T47D (cell line): ENCODE results near the gene KATNB1.

Experiments used
- DNase-seq, 2 experiments: peaks; one replicate each; pipeline versions ENCODE4 v3.0.0 to v3.0.0-alpha.2; 2011 to 2012; ENCODE audit warnings: low read depth in 1 of 2, low spot score in 1 of 2
- JUND ChIP-seq: IDR thresholded peaks from 2 replicates; pipeline ENCODE4 v1.6.1; 2012; ENCODE audit warnings: low read depth
- in situ Hi-C: cut with HindIII; loops from 2 replicates; pipeline ENCODE4 v1.10.0; 2016; ENCODE audit warnings: low sequenced_read_pairs, low pct_unique_long_range_greater_than_20kb

Gene KATNB1

DNA sequence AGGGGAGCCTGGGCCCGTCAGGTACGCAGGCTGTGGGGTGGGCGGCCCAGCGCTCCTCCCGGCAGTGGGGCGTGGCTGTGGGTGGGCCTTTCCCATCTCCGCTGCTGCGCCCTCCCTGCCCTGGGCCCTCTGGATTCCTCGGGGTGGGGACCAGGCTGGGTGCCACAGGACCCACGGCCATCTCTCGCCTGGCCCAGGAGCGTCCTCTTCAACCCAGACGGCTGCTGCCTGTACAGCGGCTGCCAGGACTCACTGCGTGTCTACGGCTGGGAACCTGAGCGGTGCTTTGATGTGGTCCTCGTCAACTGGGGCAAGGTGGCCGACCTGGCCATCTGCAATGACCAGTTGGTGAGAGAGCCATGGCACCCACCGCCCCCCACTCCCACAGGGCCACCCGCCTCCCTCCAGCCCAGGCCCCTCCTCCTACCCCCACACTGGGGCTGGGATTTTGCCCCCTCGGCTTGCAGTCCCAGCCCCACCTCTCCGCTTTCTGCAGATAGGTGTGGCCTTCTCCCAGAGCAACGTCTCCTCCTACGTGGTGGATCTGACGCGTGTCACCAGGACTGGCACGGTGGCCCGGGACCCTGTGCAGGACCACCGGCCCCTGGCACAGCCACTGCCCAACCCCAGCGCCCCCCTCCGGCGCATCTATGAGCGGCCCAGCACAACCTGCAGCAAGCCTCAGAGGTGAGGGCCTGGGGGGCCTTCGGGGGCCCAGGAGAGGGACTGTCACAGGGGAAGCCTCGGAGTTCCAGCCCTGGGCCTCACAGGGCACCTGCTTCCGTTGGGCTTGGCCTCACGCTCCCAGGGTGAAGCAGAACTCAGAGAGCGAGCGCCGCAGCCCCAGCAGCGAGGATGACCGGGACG, 17.2 kb downstream of the KATNB1 start:
- in situ Hi-C loops = no loop called here
- no peak for DNase-seq
- TF ChIP-seq JUND = no peak

DNA sequence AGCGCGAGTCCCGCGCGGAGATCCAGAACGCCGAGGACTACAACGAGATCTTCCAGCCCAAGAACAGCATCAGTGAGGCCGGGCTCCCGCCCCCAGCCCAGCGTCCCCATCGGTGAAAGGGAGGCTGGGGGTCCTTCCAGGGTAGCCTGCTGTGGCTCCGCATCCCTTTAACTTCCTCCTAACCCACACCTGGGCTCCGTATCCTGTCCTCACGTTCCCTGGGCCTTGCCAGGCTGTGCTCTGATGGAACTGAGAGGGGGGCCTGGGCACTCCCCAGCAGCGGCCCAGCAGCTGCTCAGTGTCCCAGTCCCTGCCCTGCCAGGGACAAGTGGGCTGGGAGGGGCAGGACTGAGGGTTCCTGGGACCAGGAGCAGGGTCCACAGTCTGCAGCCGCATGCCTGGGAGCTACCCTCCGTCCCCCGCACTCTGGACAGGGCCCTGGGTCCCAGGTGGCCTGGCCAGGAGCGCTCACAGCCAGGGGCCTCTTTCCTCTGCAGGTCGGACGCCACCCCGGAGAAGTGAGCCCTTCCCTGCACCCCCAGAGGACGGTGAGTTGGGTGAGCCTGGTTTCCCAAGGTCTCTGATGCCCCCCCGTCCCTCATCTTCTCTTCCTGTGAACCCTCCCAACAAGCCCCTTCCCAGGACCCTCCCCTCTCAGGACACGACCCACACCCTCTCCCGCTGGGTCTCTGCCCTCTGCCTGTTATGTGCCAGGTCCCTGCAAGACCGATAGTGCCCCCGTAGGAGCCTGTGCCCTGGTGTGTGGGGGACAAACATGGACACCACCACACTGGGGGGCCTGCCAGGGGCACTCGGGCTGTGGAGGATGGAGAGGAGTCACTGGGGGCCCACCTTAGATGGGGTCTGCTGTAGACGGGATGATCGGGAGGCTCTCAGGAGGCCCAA, 18.1 kb downstream of the KATNB1 start:
- TF ChIP-seq JUND = no peak
- no peak for DNase-seq
- in situ Hi-C loops = no loop called here

DNA sequence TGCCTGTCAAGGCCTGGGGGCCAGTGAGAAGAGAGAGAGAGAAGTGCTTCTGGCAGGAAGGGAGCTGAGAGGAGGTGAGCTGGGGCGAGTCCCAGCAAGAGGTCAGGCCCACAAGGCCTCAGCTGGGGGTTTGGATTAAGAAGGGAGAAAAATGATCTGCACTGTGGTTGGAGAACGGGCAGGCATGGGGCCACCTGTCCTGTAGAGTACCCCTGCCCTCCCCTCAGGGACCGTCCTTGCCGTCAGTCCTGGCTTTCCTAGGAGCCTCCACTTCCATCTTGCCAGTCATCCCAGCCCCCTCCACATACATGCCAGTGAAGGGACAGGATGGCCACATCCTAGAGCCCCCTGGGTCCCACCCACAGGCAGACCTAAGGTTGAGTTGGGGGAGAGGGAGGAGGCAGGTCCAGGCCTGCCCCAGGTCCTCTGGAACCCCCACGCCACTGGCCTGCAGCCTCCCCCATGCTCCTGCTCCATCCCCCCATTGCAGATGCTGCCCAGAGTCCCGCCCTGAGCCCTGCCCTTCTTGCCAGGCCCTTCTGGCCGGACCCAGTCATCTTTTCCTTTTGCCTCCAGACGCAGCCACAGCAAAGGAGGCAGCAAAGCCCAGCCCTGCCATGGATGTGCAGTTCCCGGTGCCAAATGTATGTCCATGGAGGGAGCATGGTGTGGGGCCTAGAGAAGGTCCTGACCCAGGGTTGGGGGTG, 18.9 kb downstream of the KATNB1 start:
- TF ChIP-seq JUND = no peak
- DNase-seq = no peak
- in situ Hi-C loops = no loop called here

DNA sequence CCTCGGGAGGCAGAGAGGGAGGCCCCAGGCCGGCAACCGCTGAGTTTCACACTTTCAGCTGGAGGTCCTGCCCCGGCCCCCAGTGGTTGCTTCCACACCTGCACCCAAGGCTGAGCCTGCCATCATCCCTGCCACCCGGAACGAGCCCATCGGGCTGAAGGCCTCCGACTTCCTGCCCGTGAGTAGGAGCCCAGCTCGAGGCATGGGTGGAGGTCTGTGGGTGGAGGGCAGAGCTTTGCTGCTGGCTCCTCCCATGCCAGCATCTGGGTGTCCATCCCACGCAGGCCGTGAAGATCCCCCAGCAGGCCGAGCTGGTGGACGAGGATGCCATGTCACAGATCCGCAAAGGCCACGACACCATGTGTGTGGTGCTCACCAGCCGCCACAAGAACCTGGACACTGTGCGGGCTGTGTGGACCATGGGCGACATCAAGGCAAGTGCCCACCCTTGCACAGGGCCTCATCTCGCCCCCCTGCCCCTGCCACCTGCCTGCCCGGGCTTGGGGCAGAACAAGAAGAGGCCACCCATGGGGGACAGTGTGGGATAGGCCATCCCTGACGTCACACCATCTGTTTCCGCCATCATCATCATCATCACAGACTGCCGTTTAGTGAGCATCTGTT, 19.6 kb downstream of the KATNB1 start:
- TF ChIP-seq JUND = no peak
- DNase-seq = no peak
- in situ Hi-C loops = no loop called here

DNA sequence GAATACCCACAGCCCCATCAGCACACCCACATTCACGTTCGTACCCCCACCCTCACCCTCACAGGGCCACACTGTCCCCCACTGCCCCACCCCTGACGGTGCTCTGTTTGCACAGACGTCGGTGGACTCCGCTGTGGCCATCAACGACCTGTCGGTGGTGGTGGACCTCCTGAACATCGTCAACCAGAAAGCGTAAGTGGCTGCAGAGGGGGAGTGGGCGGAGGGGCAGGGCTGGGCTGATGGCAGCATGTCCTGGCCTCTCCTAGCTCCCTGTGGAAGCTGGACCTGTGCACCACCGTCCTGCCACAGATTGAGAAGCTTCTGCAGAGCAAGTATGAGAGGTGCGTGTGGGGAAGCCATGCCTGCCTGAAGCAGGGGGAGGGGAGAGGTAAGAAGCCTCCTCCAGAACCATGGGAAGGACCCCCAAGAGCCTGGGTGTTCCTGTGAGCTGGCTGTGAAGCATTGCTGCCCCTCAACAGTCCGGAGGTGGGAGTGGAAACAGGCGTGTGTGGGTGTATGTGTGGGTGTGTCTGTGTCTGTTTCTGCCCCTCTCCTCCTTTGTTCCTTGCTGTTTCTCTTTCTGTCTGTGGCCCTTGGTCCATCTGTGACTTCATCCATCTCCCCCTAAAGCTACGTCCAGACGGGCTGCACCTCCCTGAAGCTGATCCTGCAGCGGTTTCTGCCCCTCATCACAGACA, 20.3 kb downstream of the KATNB1 start:
- in situ Hi-C loops = no loop called here
- TF ChIP-seq JUND = no peak
- DNase-seq = no peak

DNA sequence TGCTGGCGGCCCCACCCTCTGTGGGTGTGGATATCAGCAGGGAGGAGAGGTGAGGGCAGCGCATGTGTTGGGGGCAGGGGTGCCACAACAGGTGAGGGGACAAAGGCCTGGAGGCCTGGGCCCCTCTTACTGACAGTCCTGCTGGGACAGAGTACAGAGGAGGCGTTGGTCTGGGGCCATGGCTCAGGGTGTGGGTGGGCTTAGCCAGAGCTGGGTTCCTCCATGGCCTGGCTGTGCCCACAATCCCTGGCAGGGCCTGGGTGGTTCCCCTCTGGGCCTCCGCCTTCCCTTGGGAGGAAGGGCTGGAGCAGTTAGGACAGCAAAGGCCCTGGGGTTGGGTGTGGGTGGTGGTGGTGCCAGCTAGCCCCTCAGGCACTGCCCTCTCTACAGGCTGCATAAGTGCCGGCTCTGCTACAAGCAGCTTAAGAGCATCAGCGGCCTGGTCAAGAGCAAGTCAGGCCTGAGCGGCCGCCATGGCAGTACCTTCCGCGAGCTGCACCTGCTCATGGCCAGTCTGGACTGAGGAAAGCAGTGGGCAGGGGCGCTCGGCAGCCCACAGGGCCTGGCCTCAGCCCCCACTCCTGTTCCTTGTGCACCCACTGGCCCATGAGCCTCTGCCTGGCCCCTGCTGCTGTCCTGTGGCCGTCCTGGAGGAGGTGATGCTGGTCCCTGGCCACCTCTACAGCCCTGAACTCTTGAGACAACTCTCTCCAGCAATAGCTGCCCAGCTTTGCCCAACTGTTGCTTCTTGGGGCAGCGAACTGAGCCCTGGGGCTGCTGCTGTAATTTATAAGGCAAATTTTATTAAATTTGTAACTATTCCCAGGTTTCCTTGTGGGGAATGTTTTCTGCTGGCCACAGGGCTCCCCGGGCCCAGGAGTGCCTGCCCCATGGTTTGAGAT, 21.1 kb downstream of the KATNB1 start:
- TF ChIP-seq JUND = no peak
- DNase-seq = no peak
- in situ Hi-C loops = no loop called here

DNA sequence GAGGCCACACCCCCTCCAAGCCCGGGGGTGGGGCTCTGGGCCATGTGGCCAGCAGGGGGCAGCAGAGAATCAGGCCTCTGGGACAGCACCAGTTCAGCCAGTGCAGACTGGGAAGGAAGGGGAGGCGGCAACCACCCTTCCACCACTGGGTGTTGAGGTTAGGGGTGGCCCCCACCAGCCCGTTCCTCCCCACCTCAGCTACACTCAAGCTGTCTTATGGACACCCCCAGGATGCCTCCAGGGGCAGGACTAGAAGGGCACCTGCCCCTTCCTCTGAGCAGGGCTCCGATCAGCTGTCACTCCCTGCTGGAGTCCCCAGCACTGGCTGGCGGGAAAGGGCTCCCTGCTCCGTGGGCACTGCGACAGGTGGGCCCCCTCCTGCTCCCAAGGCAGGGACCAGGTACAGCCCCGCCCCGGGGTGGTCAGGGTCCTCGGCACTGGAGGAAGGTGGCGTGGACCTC, 21.8 kb downstream of the KATNB1 start:
- in situ Hi-C loops = no loop called here
- peak; percentile 80 to 89 for DNase-seq
- no peak for TF ChIP-seq JUND

DNA sequence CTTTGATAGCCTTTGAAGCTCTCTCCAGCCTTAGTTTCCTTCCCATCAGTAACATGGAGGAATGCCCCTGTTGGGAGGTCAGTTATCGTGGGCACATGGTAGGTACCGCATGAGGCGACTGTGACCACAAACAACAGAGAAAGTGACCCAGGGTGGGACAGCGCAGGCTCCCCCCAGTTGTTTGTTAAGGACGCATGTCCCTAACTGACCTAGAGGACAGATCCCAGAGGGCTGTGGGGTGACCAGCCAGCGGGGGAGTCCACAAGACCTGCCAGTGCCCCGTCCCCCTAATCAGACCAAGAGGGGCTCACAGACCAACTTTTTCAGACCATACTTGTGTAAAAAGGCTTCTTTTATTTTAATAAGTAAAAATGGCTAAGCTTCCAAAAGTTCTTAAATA, 22.3 kb downstream of the KATNB1 start:
- no peak for TF ChIP-seq JUND
- in situ Hi-C loops = no loop called here
- no peak for DNase-seq

DNA sequence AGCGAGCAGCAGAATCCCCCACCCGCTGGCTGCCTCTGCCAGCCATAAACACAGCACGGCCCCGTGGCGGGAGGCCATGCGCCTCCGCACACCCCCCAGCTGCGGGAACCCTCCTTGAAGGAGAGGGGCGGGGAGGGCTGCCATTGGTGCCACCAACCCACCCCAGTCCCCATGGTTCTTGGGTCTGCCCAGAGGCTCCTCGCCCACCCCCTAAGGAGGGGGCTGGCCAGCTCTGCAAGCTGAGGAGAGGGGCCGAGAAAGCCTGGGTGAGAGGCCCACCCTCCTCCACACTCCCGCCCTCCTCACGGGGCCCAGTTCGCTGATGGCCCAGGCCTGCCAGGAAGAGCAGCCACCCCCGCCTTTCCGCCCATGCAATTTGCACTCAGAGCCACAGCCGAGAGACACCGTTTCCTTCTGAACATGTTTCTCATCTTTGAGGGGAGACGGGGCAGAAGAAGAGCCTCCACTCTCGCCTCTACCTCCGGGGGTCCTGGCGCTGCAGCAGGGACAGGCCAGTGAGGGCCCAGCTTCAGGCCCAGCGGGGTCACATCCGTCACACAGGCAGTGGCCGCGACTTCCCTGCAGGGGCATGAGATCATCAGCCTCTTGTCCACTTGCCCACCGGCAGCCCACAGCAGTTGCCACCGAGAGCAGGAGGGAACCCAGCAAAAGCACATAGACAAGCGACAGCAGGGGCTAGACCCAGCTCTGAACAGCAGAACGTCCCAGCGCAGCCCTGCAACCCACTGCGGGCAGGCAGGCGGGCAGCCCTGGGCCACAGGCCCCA, 23.0 kb downstream of the KATNB1 start:
- in situ Hi-C loops = no loop called here
- TF ChIP-seq JUND = no peak
- no peak for DNase-seq

DNA sequence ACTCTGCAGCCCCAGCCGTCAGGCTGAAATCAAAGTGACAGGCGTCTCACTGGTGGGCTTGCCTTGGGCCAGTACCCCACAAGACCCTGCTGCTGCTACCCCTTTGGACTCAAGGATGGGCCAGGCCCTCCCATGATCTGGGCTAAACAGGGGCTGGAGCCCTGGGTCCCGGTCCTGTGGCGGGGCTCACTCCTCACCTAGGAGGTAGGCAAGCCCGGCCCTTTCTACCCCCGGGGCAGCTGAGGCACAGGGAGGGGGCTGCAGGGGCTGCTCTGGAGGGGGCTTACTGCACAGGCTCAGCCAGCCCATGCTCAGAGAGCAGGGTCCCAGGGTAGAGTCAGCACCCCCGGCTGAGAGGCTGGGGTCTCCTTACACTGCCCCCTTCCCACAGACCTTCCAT, 23.6 kb downstream of the KATNB1 start:
- no peak for TF ChIP-seq JUND
- in situ Hi-C loops = no loop called here
- no peak for DNase-seq
